Hepatocyte (in vitro differentiated cells): ENCODE data around the gene JMJD7. TPM values are rescaled to one million over a fixed set of nuclear protein-coding genes. Genes with fewer than 3 reads are reported as not detected.

Source experiments
- DNase-seq: peaks from one replicate; pipeline ENCODE4 v3.0.0-alpha.2; 2016; ENCODE audit warnings: low spot score
- H2AFZ ChIP-seq: fragments of 200-600 bp; sonication (generic); 2 replicates; pipeline ENCODE4 v1.6.0; 2016; ENCODE audit warnings: antibody characterized with exemption, mild to moderate bottlenecking
- H3K27ac ChIP-seq: fragments of 200-600 bp; sonication (generic); 2 replicates; pipeline ENCODE4 v1.5.1; 2016; ENCODE audit warnings: mild to moderate bottlenecking
- H3K27me3 ChIP-seq: fragments of 200-600 bp; sonication (generic); 2 replicates; pipeline ENCODE4 v1.6.1; 2016
- H3K36me3 ChIP-seq: fragments of 200-600 bp; sonication (generic); replicated peaks from 2 replicates; pipeline ENCODE4 v1.5.1; 2016; ENCODE audit warnings: low read depth; ENCODE audit not compliant: insufficient read depth
- H3K4me1 ChIP-seq: fragments of 200-600 bp; sonication (generic); 2 replicates; pipeline ENCODE4 v1.5.1; 2016; ENCODE audit warnings: mild to moderate bottlenecking, moderate library complexity; ENCODE audit not compliant: insufficient read depth
- H3K4me2 ChIP-seq: fragments of 200-600 bp; sonication (generic); 2 replicates; pipeline ENCODE4 v1.6.0; 2016
- H3K4me3 ChIP-seq: fragments of 200-600 bp; sonication (generic); 2 replicates; pipeline ENCODE4 v1.5.1; 2016; ENCODE audit warnings: mild to moderate bottlenecking
- H3K79me2 ChIP-seq: fragments of 200-600 bp; sonication (generic); 2 replicates; pipeline ENCODE4 v1.6.0; 2017; ENCODE audit warnings: mild to moderate bottlenecking
- H3K9me2 ChIP-seq: fragments of 200-600 bp; sonication (generic); replicated peaks from 2 replicates; pipeline ENCODE4 v1.6.0; 2017; ENCODE audit warnings: mild to moderate bottlenecking; ENCODE audit not compliant: insufficient read depth
- H3K9me3 ChIP-seq: fragments of 200-600 bp; sonication (generic); 2 replicates; pipeline ENCODE4 v1.5.1; 2016; ENCODE audit warnings: low read depth, mild to moderate bottlenecking
- H4K20me1 ChIP-seq: fragments of 200-600 bp; sonication (generic); 2 replicates; pipeline ENCODE4 v1.6.0; 2016; ENCODE audit warnings: mild to moderate bottlenecking; ENCODE audit not compliant: insufficient read depth, poor library complexity, severe bottlenecking
- CTCF ChIP-seq: fragments of 200-600 bp; sonication (generic); IDR thresholded peaks from 2 replicates; pipeline ENCODE4 v1.5.1; 2016; ENCODE audit warnings: antibody characterized with exemption, mild to moderate bottlenecking; ENCODE audit not compliant: poor library complexity
- EZH2 ChIP-seq: fragments of 200-600 bp; sonication (generic); IDR thresholded peaks from 2 replicates; pipeline ENCODE4 v1.6.1; 2016; ENCODE audit warnings: antibody characterized with exemption, mild to moderate bottlenecking, borderline replicate concordance
- EZH2phosphoT487 ChIP-seq: fragments of 200-600 bp; sonication (generic); IDR thresholded peaks from one replicate; pipeline ENCODE4 v1.6.1; 2018; ENCODE audit warnings: antibody characterized with exemption, mild to moderate bottlenecking, low read depth, moderate library complexity; ENCODE audit not compliant: unreplicated experiment, severe bottlenecking
- WGBS: methylation state at CpG from one replicate; pipeline ENCODE4 v1.1.6; 2016; ENCODE audit warnings: low lambda C conversion rate; ENCODE audit errors: missing lambda C conversion rate; 5-methylcytosine and 5-hydroxymethylcytosine counted together
- polyA plus RNA-seq: library from polyadenylated mRNA; unstranded; fragments of >200 nt; fragmentation: Nextera tagmentation; extraction: Ambion mirVana; gene quantifications from 2 replicates; pipeline ENCODE4 v1.2.1, GENCODE V29; 2016
- total RNA-seq: library from RNA; depleted of rRNA; stranded (reverse); fragments of >200 nt; gene quantifications from 2 replicates; pipeline ENCODE4 v1.2.3, GENCODE V29; 2014

The JMJD7 gene
- total and polyA plus RNA-seq, 2 experiments from 2014 or later = 9.9 to 14.1 TPM

GRCh38 chr15:41805711-41806110 is 22.2 kb upstream of the JMJD7 start:
- Histone ChIP-seq H3K36me3 (no peaks in the 10 kb centered on the region), H3K4me2 (no peak overlapping the region), H3K9me3 (no peaks in the 10 kb centered on the region), H3K9me2 (no peaks in the 10 kb centered on the region), H3K4me3 (no peak overlapping the region), H2AFZ (no peak overlapping the region), H3K79me2 (peaks cover 28% of the 10 kb centered on the region), H3K27me3 (no peaks in the 10 kb centered on the region), H4K20me1 (no peaks in the 10 kb centered on the region), H3K4me1 (no peaks in the 10 kb centered on the region), H3K27ac (no peak overlapping the region)
- TF ChIP-seq CTCF = no peak
- TF ChIP-seq EZH2phosphoT487 = no peak
- TF ChIP-seq EZH2 = no peak
- DNase-seq = no peak
- 71% methylated on average over 3 of the region's 3 CpGs for WGBS

- no peaks in the 10 kb centered on the region for H3K4me1 ChIP-seq
- no peak overlapping the region for H2AFZ ChIP-seq
- H3K79me2 ChIP-seq = peaks cover 22% of the 10 kb centered on the region
- no peaks in the 10 kb centered on the region for H3K9me3 ChIP-seq
- H3K27me3 ChIP-seq = no peaks in the 10 kb centered on the region
- no peak overlapping the region for H3K27ac ChIP-seq
- no peaks in the 10 kb centered on the region for H3K9me2 ChIP-seq
- no peak overlapping the region for H3K4me2 ChIP-seq
- H3K4me3 ChIP-seq = no peak overlapping the region
- no peaks in the 10 kb centered on the region for H3K36me3 ChIP-seq
- 90% methylated on average over 10 of the region's 10 CpGs for WGBS
- no peak for DNase-seq
- no peaks in the 10 kb centered on the region for H4K20me1 ChIP-seq
- no peak for TF ChIP-seq CTCF
- TF ChIP-seq EZH2phosphoT487 = no peak
- TF ChIP-seq EZH2 = no peak
Observed at GRCh38 chr15:41806291-41807181, 21.4 kb upstream of the JMJD7 start.

- no peak overlapping the region for H3K27ac ChIP-seq
- H3K79me2 ChIP-seq = peaks cover 9% of the 10 kb centered on the region
- H3K9me2 ChIP-seq = no peaks in the 10 kb centered on the region
- no peaks in the 10 kb centered on the region for H4K20me1 ChIP-seq
- H3K4me1 ChIP-seq = no peaks in the 10 kb centered on the region
- 78% methylated on average over 2 of the region's 2 CpGs for WGBS
- H3K9me3 ChIP-seq = no peaks in the 10 kb centered on the region
- H2AFZ ChIP-seq = no peak overlapping the region
- DNase-seq = no peak
- no peaks in the 10 kb centered on the region for H3K27me3 ChIP-seq
- H3K4me3 ChIP-seq = no peak overlapping the region
- TF ChIP-seq EZH2 (no peak), EZH2phosphoT487 (no peak), CTCF (no peak)
- H3K36me3 ChIP-seq = no peaks in the 10 kb centered on the region
- H3K4me2 ChIP-seq = no peak overlapping the region
Observed at GRCh38 chr15:41809121-41809520, 18.8 kb upstream of the JMJD7 start.
